Stomach smooth muscle (tissue), 2 donors: ENCODE measurements around the gene MAGIX.

Experiments
- H3K27ac ChIP-seq: one replicate; pipeline ENCODE4 v1.7.0; 2013; ENCODE audit warnings: mild to moderate bottlenecking, low read length, inconsistent platforms
- H3K27me3 ChIP-seq, 2 donors: one replicate each; pipeline ENCODE4 v1.7.0; 2013; ENCODE audit warnings: low read length in 2 of 2; ENCODE audit not compliant: insufficient read depth in 2 of 2, control insufficient read depth in 1 of 2
- H3K36me3 ChIP-seq, 2 donors: one replicate each; pipeline ENCODE4 v1.7.0; 2013; ENCODE audit warnings: low read length in 2 of 2; ENCODE audit not compliant: control insufficient read depth in 2 of 2, insufficient read depth in 2 of 2
- H3K4me1 ChIP-seq: one replicate; pipeline ENCODE4 v1.7.0; 2013; ENCODE audit warnings: low read length; ENCODE audit not compliant: control insufficient read depth, insufficient read depth
- H3K4me3 ChIP-seq, 2 donors: one replicate each; pipeline ENCODE4 v1.7.0; 2013; ENCODE audit warnings: low read length in 2 of 2
- H3K9ac ChIP-seq, 2 donors: one replicate each; pipeline ENCODE4 v1.7.0; 2013; ENCODE audit warnings: low read length in 2 of 2, mild to moderate bottlenecking in 1 of 2
- H3K9me3 ChIP-seq, 2 donors: one replicate each; pipeline ENCODE4 v1.7.0; 2013; ENCODE audit warnings: low read length in 2 of 2; ENCODE audit not compliant: control insufficient read depth in 2 of 2
- donor health status: healthy.
- donor health status: Pancreatic carcinoma.

Gene MAGIX

GRCh38 chrX:49157194-49157593, 5.4 kb upstream of the MAGIX start:
- Histone ChIP-seq H3K9ac (no peak overlapping the region), H3K4me3 (no peak overlapping the region), H3K9me3 (peaks cover 0 to 2% of the 10 kb centered on the region in 2 donors), H3K36me3 (no peaks in the 10 kb centered on the region), H3K27ac (no peak overlapping the region), H3K27me3 (peaks cover 0 to 5% of the 10 kb centered on the region in 2 donors), H3K4me1 (peaks cover 7% of the 10 kb centered on the region)

GRCh38 chrX:49160908-49161307, 1.6 kb upstream of the MAGIX start:
- H3K27me3 ChIP-seq, result peaks cover 0 to 7% of the 10 kb centered on the region in 2 donors
- peaks cover 9% of the 10 kb centered on the region for H3K4me1 ChIP-seq

GRCh38 chrX:49161632-49162031, 926 bp upstream of the MAGIX start:
- peaks cover 8% of the 10 kb centered on the region for H3K4me1 ChIP-seq
- no peaks in the 10 kb centered on the region for H3K9me3 ChIP-seq
- H3K27ac ChIP-seq, result no peak overlapping the region
- H3K27me3 ChIP-seq, result peaks cover 0 to 7% of the 10 kb centered on the region in 2 donors
- no peaks in the 10 kb centered on the region for H3K36me3 ChIP-seq
- H3K4me3 ChIP-seq, result no peak overlapping the region
- H3K9ac ChIP-seq, result no peak overlapping the region

More at GRCh38 chrX:49160908-49161307, 1.6 kb upstream of the MAGIX start:
- H3K9me3 ChIP-seq, result no peaks in the 10 kb centered on the region
- no peak overlapping the region for H3K9ac ChIP-seq
- H3K27ac ChIP-seq, result no peak overlapping the region
- no peaks in the 10 kb centered on the region for H3K36me3 ChIP-seq
- H3K4me3 ChIP-seq, result no peak overlapping the region

- Histone ChIP-seq H3K9ac (peak overlapping the region; percentile 47 to 67), H3K4me3 (peak overlapping the region; percentile 35 to 62)
Observed at GRCh38 chrX:49163555-49164419, 1.2 kb downstream of the MAGIX start.

GRCh38 chrX:49164589-49165360, 2.2 kb downstream of the MAGIX start:
- Histone ChIP-seq H3K36me3 (no peaks in the 10 kb centered on the region), H3K27ac (peak overlapping the region; percentile 95), H3K9ac (no peak overlapping the region), H3K9me3 (no peaks in the 10 kb centered on the region), H3K4me3 (no peak overlapping the region), H3K27me3 (peaks cover 0 to 5% of the 10 kb centered on the region in 2 donors), H3K4me1 (peaks cover 18% of the 10 kb centered on the region)

More at GRCh38 chrX:49163555-49164419, 1.2 kb downstream of the MAGIX start:
- Histone ChIP-seq H3K36me3 (no peaks in the 10 kb centered on the region), H3K27me3 (peaks cover 0 to 9% of the 10 kb centered on the region in 2 donors), H3K9me3 (no peaks in the 10 kb centered on the region), H3K27ac (peak overlapping the region; percentile 87), H3K4me1 (peaks cover 15% of the 10 kb centered on the region)

GRCh38 chrX:49165901-49166881, 3.6 kb downstream of the MAGIX start:
- peak overlapping the region; percentile 73 to 88 for H3K9ac ChIP-seq
- H3K4me3 ChIP-seq, result peak overlapping the region; percentile 54 to 74
- no peaks in the 10 kb centered on the region for H3K9me3 ChIP-seq
- H3K27ac ChIP-seq, result peak overlapping the region; percentile 95
- H3K4me1 ChIP-seq, result peaks cover 19% of the 10 kb centered on the region
- no peaks in the 10 kb centered on the region for H3K36me3 ChIP-seq
- H3K27me3 ChIP-seq, result peaks cover 0 to 5% of the 10 kb centered on the region in 2 donors

GRCh38 chrX:49166914-49167739, 4.6 kb downstream of the MAGIX start:
- H3K36me3 ChIP-seq, result no peaks in the 10 kb centered on the region
- H3K4me3 ChIP-seq, result peak overlapping the region; percentile 68 to 74
- H3K9ac ChIP-seq, result peak overlapping the region; percentile 88 to 90
- peaks cover 0 to 5% of the 10 kb centered on the region in 2 donors for H3K27me3 ChIP-seq
- peak overlapping the region; percentile 95 for H3K27ac ChIP-seq
- no peaks in the 10 kb centered on the region for H3K9me3 ChIP-seq
- H3K4me1 ChIP-seq, result peaks cover 19% of the 10 kb centered on the region

GRCh38 chrX:49167740-49168108, 5.2 kb downstream of the MAGIX start:
- Histone ChIP-seq H3K36me3 (no peaks in the 10 kb centered on the region), H3K27me3 (peaks cover 0 to 5% of the 10 kb centered on the region in 2 donors), H3K27ac (peak overlapping the region; percentile 95), H3K9ac (peak overlapping the region; percentile 88 to 90), H3K9me3 (no peaks in the 10 kb centered on the region), H3K4me1 (peaks cover 19% of the 10 kb centered on the region), H3K4me3 (peak overlapping the region; percentile 68 to 74)

GRCh38 chrX:49171752-49172279, 9.3 kb downstream of the MAGIX start, which contains the start of gene PLP2:
TSS of gene PLP2 (plus strand) at chrX:49171898. CDS start at chrX:49172001, 103 bp downstream.
- peak within 1 kb of the TSS; percentile 76 to 79 for H3K4me3 ChIP-seq
- H3K27ac ChIP-seq, result peak within 1 kb of the TSS; percentile 82
- peak within 1 kb of the TSS; percentile 80 to 89 for H3K9ac ChIP-seq
- peaks cover 11 to 12% of the 10 kb centered on the region in 2 donors for H3K36me3 ChIP-seq
- H3K9me3 ChIP-seq, result no peaks in the 10 kb centered on the region
- peaks cover 19% of the 10 kb centered on the region for H3K4me1 ChIP-seq
- H3K27me3 ChIP-seq, result peaks cover 0 to 5% of the 10 kb centered on the region in 2 donors
